MCF 10A (cell line): Measurements from ENCODE around the gene IL20. TPM values are rescaled to one million over a fixed set of nuclear protein-coding genes. Genes with fewer than 3 reads are reported as not detected.
A peak's percentile ranks its signal among the peaks of the same experiment; 100 is the strongest.

ENCODE experiments used
- BruUV-seq: library from RNA; stranded (reverse); fragments of 400-500 nt; replicated peaks from 2 replicates; lab custom pipeline; 2021; lab: Mats Ljungman, UMichigan
- CTCF ChIA-PET: fragments of 300-600 bp; sonication (Branson Sonifier 250); formaldehyde crosslinking; extraction: SDS; loops from one replicate; lab custom pipeline; 2021; ENCODE audit warnings: antibody characterized with exemption, inconsistent platforms; lab: Yijun Ruan, JAX
- POLR2A ChIA-PET: fragments of 300-600, 350-650 bp; sonication (Branson Sonifier 250); formaldehyde crosslinking; extraction: SDS; loops from one replicate; lab custom pipeline; 2020; ENCODE audit warnings: antibody characterized with exemption, inconsistent platforms; lab: Yijun Ruan, JAX
- DNase-seq: peaks from one replicate; pipeline ENCODE4 v3.0.0-alpha.2; 2018; ENCODE audit not compliant: unreplicated experiment
- H3K27ac Mint-ChIP-seq: one replicate; pipeline ENCODE4 v1.8.0; 2022; ENCODE audit warnings: mild to moderate bottlenecking, low read depth, mixed read lengths; ENCODE audit not compliant: unreplicated experiment
- H3K27me3 Mint-ChIP-seq: one replicate; pipeline ENCODE4 v1.8.0; 2022; ENCODE audit warnings: mixed read lengths; ENCODE audit not compliant: insufficient read depth, unreplicated experiment
- H3K36me3 Mint-ChIP-seq: one replicate; pipeline ENCODE4 v1.8.0; 2022; ENCODE audit warnings: mild to moderate bottlenecking, moderate library complexity, mixed read lengths; ENCODE audit not compliant: insufficient read depth, unreplicated experiment
- H3K4me1 Mint-ChIP-seq: one replicate; pipeline ENCODE4 v1.8.0; 2022; ENCODE audit warnings: mixed read lengths; ENCODE audit not compliant: insufficient read depth, unreplicated experiment
- H3K4me3 Mint-ChIP-seq: one replicate; pipeline ENCODE4 v1.8.0; 2022; ENCODE audit warnings: mild to moderate bottlenecking, moderate library complexity, mixed read lengths; ENCODE audit not compliant: unreplicated experiment
- H3K9me3 Mint-ChIP-seq: one replicate; pipeline ENCODE4 v1.8.0; 2022; ENCODE audit warnings: mixed read lengths; ENCODE audit not compliant: unreplicated experiment
- intact Hi-C: fragments of 100-400 bp; cut with micrococcal nuclease; formaldehyde crosslinking; loops from 2 replicates; pipeline ENCODE4 v1.14.1; 2022
- total RNA-seq: library from RNA; stranded (reverse); gene quantifications from 2 replicates; pipeline ENCODE4 v1.2.3, GENCODE V29; 2022
- TF ChIP-seq, protein P1 (sequence below): fragments of 200-600 bp; IDR thresholded peaks from one replicate; pipeline ENCODE4 v1.8.0; 2022; ENCODE audit warnings: antibody characterized with exemption, mild to moderate bottlenecking; ENCODE audit not compliant: unreplicated experiment

IL20 gene
- total RNA-seq, 1 experiment from 2014 or later: not detected

- H3K4me3 Mint-ChIP-seq: no peak overlapping the region
- CTCF ChIA-PET: interaction anchor here (1.0 to 3.2 kb wide), 9 partner anchors 9 to 256 kb away, joined by 3 to 15 read pairs (median 6); partner anchors contain the start of gene IL20
- no TSS peak for BruUV-seq
- no peaks in the 10 kb centered on the region for H3K36me3 Mint-ChIP-seq
- no peaks in the 10 kb centered on the region for H3K27me3 Mint-ChIP-seq
- intact Hi-C loops: no loop called here
- TF ChIP-seq, protein P1, sequence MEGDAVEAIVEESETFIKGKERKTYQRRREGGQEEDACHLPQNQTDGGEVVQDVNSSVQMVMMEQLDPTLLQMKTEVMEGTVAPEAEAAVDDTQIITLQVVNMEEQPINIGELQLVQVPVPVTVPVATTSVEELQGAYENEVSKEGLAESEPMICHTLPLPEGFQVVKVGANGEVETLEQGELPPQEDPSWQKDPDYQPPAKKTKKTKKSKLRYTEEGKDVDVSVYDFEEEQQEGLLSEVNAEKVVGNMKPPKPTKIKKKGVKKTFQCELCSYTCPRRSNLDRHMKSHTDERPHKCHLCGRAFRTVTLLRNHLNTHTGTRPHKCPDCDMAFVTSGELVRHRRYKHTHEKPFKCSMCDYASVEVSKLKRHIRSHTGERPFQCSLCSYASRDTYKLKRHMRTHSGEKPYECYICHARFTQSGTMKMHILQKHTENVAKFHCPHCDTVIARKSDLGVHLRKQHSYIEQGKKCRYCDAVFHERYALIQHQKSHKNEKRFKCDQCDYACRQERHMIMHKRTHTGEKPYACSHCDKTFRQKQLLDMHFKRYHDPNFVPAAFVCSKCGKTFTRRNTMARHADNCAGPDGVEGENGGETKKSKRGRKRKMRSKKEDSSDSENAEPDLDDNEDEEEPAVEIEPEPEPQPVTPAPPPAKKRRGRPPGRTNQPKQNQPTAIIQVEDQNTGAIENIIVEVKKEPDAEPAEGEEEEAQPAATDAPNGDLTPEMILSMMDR: no peak
- H3K27ac Mint-ChIP-seq: no peak overlapping the region
- peaks cover 80% of the 10 kb centered on the region for H3K4me1 Mint-ChIP-seq
- POLR2A ChIA-PET: interaction anchor here (1.2 to 6.2 kb wide), 11 partner anchors 9 to 253 kb away, joined by 3 to 86 read pairs (median 6); partner anchors contain the start of genes C1orf116 and IL24
- peaks cover 6% of the 10 kb centered on the region for H3K9me3 Mint-ChIP-seq
- no peak for DNase-seq
Observed at GRCh38 chr1:206886831-206887230, 21.4 kb downstream of the IL20 start.

DNA sequence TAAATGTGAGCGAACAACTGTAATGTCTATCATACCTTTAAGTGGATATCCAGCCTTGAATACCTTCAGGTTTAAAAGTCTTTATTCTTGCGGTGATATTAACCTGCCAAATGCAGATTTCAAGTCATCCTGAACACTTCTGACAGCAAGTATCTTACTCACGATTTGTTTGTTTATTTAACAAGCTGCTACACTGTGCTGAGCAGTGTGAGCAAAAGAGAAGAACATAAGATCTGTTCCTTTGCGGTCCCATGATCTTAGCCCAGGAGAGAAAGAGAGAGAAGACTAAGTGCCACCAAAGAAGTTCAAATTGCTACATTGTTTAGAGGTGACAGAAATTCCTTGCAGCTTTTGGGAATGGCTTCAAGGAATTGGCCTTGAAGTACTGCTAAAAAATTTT, 22.3 kb downstream of the IL20 start:
- TF ChIP-seq, protein P1: no peak
- intact Hi-C loops: no loop called here
- peaks cover 85% of the 10 kb centered on the region for H3K4me1 Mint-ChIP-seq
- H3K27me3 Mint-ChIP-seq: no peaks in the 10 kb centered on the region
- peaks cover 2% of the 10 kb centered on the region for H3K9me3 Mint-ChIP-seq
- ChIA-PET CTCF (interaction anchor here (0.6 to 1.7 kb wide), 10 partner anchors 8 to 213 kb away, joined by 3 to 15 read pairs (median 5); partner anchors contain the start of gene IL20), POLR2A (interaction anchor here (0.7 to 6.2 kb wide), 16 partner anchors 8 to 143 kb away, joined by 3 to 86 read pairs (median 6); partner anchors contain the start of genes IL20 and IL24)
- no peaks in the 10 kb centered on the region for H3K36me3 Mint-ChIP-seq
- BruUV-seq: no TSS peak
- peak; percentile 77 for DNase-seq
- peak overlapping the region; percentile 13 for H3K27ac Mint-ChIP-seq
- no peak overlapping the region for H3K4me3 Mint-ChIP-seq

- TF ChIP-seq, protein P1: no peak
- intact Hi-C loops: loop anchor here (1.0 to 10.0 kb wide), 3 partner anchors 19 to 434 kb away; partner anchors contain the start of genes CD55 and IL20
- Mint-ChIP-seq H3K4me3 (peak overlapping the region; percentile 45), H3K27ac (peak overlapping the region; percentile 95), H3K4me1 (peaks cover 91% of the 10 kb centered on the region), H3K36me3 (peaks cover 6% of the 10 kb centered on the region), H3K27me3 (no peaks in the 10 kb centered on the region), H3K9me3 (no peaks in the 10 kb centered on the region)
- CTCF ChIA-PET: interaction anchor here (0.6 to 4.8 kb wide), 8 partner anchors 17 to 226 kb away, joined by 3 to 53 read pairs (median 5); partner anchors contain the start of gene IL20
- POLR2A ChIA-PET: interaction anchor here (0.5 to 12.1 kb wide), 21 partner anchors 8 to 168 kb away, joined by 3 to 271 read pairs (median 5); partner anchors contain the start of genes IL20 and PFKFB2
- BruUV-seq: TSS peak; percentile 89
- DNase-seq: peak; percentile 99
Observed at GRCh38 chr1:206890125-206891060, 25.0 kb downstream of the IL20 start.
